Ovary (tissue), 3 donors: ENCODE results near the gene CYP2B6.

Source experiments
- CTCF ChIP-seq, 3 donors: fragments of 450-650 bp in 2 of 3; fragments of 200-600 bp in 1 of 3; IDR thresholded peaks; one replicate each; pipeline versions ENCODE4 v1.5.1 to v1.8.0; 2016 to 2022; ENCODE audit warnings: antibody characterized with exemption in 3 of 3, mild to moderate bottlenecking in 1 of 3
- POLR2A ChIP-seq: fragments of 450-650 bp; IDR thresholded peaks from one replicate; pipeline ENCODE4 v1.6.1; 2017; ENCODE audit warnings: antibody characterized with exemption, mild to moderate bottlenecking, moderate library complexity
- donor health status: DM: no; HTN: no; CAD: no.

GRCh38 chr19:41016488-41017071 lies 25.5 kb downstream of the CYP2B6 start:
- TF ChIP-seq CTCF (IDR thresholded peaks at IDR 0.05): no peak
- TF ChIP-seq POLR2A: no peak
